ENCODE results near the gene C17orf78. TPM values are rescaled to one million over a fixed set of nuclear protein-coding genes. Genes with fewer than 3 reads are reported as not detected.

C17orf78 gene
- total RNA-seq, 2 donors from 2014 or later, result not detected

DNA sequence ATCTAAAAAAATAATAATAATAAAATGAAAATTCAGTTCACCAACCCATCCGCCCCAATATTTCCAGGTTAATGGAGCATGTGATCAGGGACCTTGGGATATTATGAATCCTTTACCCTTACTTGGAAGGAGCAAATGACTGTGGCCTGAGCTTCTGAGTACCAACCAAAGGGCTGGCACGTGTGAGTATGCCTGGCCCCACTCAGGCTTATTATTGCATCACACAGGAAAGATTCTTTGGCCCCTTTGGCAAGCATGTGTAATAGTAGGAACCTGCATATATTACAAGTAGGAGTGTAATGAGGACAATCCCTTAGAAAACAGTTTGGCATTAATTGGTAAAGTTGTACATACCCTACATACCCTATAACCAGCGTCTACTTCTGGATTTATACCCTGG, 7.2 kb upstream of the C17orf78 start:
- no peak overlapping the region for H3K4me3 ChIP-seq
- H3K27ac ChIP-seq, result no peak overlapping the region
- no peaks in the 10 kb centered on the region for H3K4me1 ChIP-seq (ENCODE audit: control insufficient read depth in 1 of 2, low read depth in 2 of 2)
- no peaks in the 10 kb centered on the region for H3K9me3 ChIP-seq
- ATAC-seq (ENCODE audit: insufficient number of reproducible peaks, low FRiP score, low read depth) (no peak), DNase-seq (ENCODE audit: low spot score) (no peak)
- H3K36me3 ChIP-seq, result no peaks in the 10 kb centered on the region
- TF ChIP-seq, protein P1, sequence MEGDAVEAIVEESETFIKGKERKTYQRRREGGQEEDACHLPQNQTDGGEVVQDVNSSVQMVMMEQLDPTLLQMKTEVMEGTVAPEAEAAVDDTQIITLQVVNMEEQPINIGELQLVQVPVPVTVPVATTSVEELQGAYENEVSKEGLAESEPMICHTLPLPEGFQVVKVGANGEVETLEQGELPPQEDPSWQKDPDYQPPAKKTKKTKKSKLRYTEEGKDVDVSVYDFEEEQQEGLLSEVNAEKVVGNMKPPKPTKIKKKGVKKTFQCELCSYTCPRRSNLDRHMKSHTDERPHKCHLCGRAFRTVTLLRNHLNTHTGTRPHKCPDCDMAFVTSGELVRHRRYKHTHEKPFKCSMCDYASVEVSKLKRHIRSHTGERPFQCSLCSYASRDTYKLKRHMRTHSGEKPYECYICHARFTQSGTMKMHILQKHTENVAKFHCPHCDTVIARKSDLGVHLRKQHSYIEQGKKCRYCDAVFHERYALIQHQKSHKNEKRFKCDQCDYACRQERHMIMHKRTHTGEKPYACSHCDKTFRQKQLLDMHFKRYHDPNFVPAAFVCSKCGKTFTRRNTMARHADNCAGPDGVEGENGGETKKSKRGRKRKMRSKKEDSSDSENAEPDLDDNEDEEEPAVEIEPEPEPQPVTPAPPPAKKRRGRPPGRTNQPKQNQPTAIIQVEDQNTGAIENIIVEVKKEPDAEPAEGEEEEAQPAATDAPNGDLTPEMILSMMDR (IDR thresholded peaks at IDR 0.05), result no peak
- no peaks in the 10 kb centered on the region for H3K27me3 ChIP-seq (replicated peaks; ENCODE audit: insufficient read depth)

DNA sequence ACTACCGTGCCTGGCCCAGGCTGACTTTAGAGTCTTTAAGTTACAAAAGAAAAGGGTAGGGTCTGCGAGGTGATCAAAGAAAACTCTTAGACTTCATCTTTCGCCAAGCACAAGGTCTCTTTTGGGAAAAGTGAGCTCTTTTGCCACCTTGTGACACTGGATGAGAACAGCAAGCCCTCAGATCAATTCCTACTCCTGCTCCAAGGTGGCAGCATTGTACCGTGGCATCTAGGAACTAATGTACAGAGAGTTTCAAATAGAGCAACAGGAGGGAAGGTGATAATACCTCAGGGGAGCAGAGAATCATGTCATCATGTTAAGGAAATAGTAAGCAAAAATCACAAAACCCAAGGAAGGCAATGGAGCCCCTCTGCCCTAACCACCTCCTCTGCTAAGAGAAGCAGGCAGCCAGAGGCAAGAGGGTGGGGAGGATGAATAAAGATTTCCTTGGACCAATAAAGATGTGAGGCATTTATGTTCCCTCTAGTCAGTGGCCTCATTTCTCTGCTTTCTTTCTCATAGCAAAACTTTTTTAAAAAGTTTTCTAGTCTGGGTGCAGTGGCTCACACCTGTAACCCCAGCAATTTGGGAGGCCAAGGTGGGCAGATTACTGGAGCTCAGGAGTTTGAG, 2.1 kb upstream of the C17orf78 start:
- Histone ChIP-seq H3K4me3 (no peak overlapping the region), H3K9me3 (no peaks in the 10 kb centered on the region), H3K36me3 (no peaks in the 10 kb centered on the region), H3K27me3 (replicated peaks; ENCODE audit: insufficient read depth) (no peaks in the 10 kb centered on the region), H3K27ac (no peak overlapping the region), H3K4me1 (ENCODE audit: control insufficient read depth in 1 of 2, low read depth in 2 of 2) (no peaks in the 10 kb centered on the region)
- DNase-seq (ENCODE audit: low spot score), result no peak
- TF ChIP-seq, protein P1 (IDR thresholded peaks at IDR 0.05), result peak; percentile 81
- ATAC-seq (ENCODE audit: insufficient number of reproducible peaks, low FRiP score, low read depth), result no peak

DNA sequence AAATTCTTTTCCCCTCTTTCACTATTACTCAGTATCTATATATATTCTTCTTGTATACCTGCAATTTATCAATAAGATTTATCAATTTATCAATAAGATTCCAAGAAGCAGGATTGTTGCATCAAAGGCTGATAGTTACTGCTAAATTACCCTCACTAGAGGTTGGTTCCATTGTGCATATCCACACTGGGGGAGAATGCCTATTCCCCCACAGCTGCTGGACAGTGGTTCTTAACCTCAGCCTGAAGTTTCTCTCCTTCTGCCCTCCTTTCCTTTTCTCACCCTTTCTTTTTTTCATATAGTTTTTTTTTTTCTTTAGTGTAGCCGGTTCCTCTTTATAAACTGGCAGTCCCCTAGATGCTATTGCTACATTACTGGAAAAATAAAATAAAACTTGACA, 6.3 kb downstream of the C17orf78 start:
- Histone ChIP-seq H3K4me1 (ENCODE audit: control insufficient read depth in 1 of 2, low read depth in 2 of 2) (no peaks in the 10 kb centered on the region), H3K9me3 (no peaks in the 10 kb centered on the region), H3K4me3 (no peak overlapping the region), H3K27me3 (replicated peaks; ENCODE audit: insufficient read depth) (no peaks in the 10 kb centered on the region), H3K27ac (no peak overlapping the region), H3K36me3 (no peaks in the 10 kb centered on the region)
- TF ChIP-seq, protein P1 (IDR thresholded peaks at IDR 0.05), result no peak
- ATAC-seq (ENCODE audit: insufficient number of reproducible peaks, low FRiP score, low read depth) (no peak), DNase-seq (ENCODE audit: low spot score) (no peak)

DNA sequence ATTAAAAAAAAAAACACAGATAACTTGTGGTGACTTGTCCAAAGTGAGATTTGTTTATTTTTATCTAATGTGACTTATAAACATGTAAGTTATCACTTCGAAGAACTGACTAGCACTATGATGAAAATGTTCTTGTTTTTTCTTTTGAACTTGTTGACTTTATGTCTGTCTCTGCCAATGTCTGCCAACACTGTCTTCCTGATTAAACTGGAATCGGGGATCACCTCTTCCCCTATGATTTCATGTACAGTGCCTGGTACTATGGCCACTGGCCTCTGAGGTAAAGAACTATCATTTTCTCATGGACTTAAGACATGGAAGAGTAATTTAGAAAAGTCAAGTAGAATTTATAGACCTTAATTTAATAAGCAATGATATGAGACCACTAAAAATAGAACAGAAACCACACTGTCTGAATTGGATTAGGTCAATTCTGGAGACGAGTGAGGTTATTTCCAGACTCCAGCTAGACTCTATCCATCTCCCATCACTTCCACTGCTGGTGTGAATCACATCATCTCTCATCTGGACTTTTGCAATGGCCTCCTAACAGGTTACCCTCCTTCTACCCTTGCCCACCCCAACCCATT, 8.9 kb downstream of the C17orf78 start:
- no peak overlapping the region for H3K4me3 ChIP-seq
- ATAC-seq (ENCODE audit: insufficient number of reproducible peaks, low FRiP score, low read depth) (no peak), DNase-seq (ENCODE audit: low spot score) (no peak)
- H3K4me1 ChIP-seq (ENCODE audit: control insufficient read depth in 1 of 2, low read depth in 2 of 2), result no peaks in the 10 kb centered on the region
- no peak overlapping the region for H3K27ac ChIP-seq
- H3K36me3 ChIP-seq, result no peaks in the 10 kb centered on the region
- H3K27me3 ChIP-seq (replicated peaks; ENCODE audit: insufficient read depth), result no peaks in the 10 kb centered on the region
- no peaks in the 10 kb centered on the region for H3K9me3 ChIP-seq
- TF ChIP-seq, protein P1 (IDR thresholded peaks at IDR 0.05), result no peak

DNA sequence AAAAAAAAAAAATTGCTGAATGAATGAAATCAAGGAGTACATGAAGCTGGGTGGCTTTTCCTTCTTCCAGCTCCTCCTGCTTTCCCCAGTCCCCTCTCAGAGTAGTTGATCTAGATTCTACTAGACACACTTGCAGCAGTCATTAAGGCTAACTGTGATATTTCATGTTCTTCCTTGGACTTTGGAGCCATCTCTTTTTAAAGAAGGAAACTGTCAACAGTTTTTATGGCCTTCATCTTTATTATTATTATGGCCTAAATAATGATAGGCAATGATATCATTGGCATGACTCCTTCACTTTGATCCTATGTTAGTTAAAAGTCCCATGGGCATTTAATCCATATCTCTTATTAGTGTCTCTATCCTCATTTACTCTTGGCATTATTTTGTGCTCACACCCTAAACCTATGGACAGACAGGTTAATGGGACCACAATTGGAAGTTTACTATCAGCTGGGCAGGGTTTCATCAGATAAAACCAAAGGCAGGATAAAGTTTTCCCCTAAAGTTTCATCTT, 9.7 kb downstream of the C17orf78 start:
- ATAC-seq (ENCODE audit: insufficient number of reproducible peaks, low FRiP score, low read depth), result no peak
- DNase-seq (ENCODE audit: low spot score), result no peak
- TF ChIP-seq, protein P1 (IDR thresholded peaks at IDR 0.05), result no peak
- no peaks in the 10 kb centered on the region for H3K36me3 ChIP-seq
- no peaks in the 10 kb centered on the region for H3K9me3 ChIP-seq
- H3K27ac ChIP-seq, result no peak overlapping the region
- no peaks in the 10 kb centered on the region for H3K4me1 ChIP-seq (ENCODE audit: control insufficient read depth in 1 of 2, low read depth in 2 of 2)
- no peaks in the 10 kb centered on the region for H3K27me3 ChIP-seq (replicated peaks; ENCODE audit: insufficient read depth)
- no peak overlapping the region for H3K4me3 ChIP-seq
